ENCODE data around the gene PBRM1.

- TF ChIP-seq CTCF (IDR thresholded peaks at IDR 0.05 in 2 of 3, conservative IDR thresholded peaks at IDR 0.05 in 1 of 3; ENCODE audit: borderline replicate concordance in 1 of 3, insufficient read depth in 1 of 3, low read depth in 2 of 3, low read length in 2 of 3) = no peak
- TF ChIP-seq CEBPB (IDR thresholded peaks at IDR 0.05; ENCODE audit: low read depth) = no peak
- TF ChIP-seq EZH2 (IDR thresholded peaks at IDR 0.05) = no peak
- TF ChIP-seq POLR2A (IDR thresholded peaks at IDR 0.05; ENCODE audit: borderline replicate concordance, extremely low read depth, insufficient read depth, insufficient read length) = no peak
- no peak for TF ChIP-seq MAX (IDR thresholded peaks at IDR 0.05)
- no peak for TF ChIP-seq SIN3A (IDR thresholded peaks at IDR 0.05; ENCODE audit: low read depth)
- TF ChIP-seq JUND (IDR thresholded peaks at IDR 0.05) = no peak
- no peak for TF ChIP-seq RAD21 (IDR thresholded peaks at IDR 0.05; ENCODE audit: low read depth)
Measured at GRCh38 chr3:52512727-52513126, 173.0 kb downstream of the PBRM1 start.

Measured in HCT116 (cell line).